ENCODE results near the gene ITGA11. TPM values are rescaled to one million over a fixed set of nuclear protein-coding genes. Genes with fewer than 3 reads are reported as not detected.

The ITGA11 gene
- total and polyA plus RNA-seq, 2 experiments from 2014 or later = 0.03 to 0.40 TPM

DNA sequence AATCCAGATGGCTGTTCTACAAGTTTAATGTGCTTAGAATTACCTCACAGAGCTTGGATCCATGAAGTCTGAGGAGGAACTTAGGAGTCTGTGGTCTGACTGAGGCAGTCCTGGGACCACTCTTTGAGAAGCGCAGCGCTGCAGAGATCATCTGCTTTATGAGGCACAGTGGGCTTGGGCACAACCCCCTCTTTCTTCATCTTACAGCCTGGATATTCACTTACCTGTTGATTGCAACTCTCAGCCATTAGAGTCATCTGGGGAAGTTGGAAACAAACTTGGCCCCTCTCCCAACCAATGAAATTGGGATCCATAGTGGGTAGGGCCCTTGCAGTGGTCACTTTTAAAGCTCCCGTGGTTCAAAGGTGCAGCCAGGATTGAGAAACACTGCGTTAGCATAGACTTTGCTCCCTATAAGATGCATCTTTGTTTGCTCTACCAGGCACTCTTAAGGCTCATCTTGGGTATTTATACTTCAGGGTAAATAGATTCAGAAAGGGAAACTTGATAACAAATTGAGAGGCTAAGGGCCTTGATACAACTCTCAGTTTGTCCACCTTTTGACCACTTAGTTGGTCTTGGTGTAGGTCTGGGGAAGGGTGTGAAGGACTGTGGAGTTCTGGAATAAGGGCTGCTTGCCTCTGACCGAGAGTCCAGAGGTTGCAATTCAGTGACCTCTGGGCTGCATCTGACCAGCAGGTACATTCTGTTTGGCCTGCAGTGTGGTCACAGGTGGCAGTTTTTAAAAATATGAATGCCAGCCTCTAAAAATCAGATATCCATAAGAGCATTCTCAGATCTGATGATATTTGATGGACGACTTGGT is 131.6 kb downstream of the ITGA11 start:
- no peaks in the 10 kb centered on the region for H4K20me1 ChIP-seq (replicated peaks; ENCODE audit: insufficient read depth)
- Mint-ChIP-seq H3K27me3 (ENCODE audit: insufficient read depth, low read depth, poor library complexity) (no peaks in the 10 kb centered on the region), H3K27ac (no peak overlapping the region), H3K4me3 (no peak overlapping the region), H3K4me1 (peaks cover 16% of the 10 kb centered on the region), H3K36me3 (ENCODE audit: low read depth) (no peaks in the 10 kb centered on the region; the same call in 2 of the 3 replicates), H3K9me3 (no peaks in the 10 kb centered on the region)
- TF ChIP-seq, protein P1, sequence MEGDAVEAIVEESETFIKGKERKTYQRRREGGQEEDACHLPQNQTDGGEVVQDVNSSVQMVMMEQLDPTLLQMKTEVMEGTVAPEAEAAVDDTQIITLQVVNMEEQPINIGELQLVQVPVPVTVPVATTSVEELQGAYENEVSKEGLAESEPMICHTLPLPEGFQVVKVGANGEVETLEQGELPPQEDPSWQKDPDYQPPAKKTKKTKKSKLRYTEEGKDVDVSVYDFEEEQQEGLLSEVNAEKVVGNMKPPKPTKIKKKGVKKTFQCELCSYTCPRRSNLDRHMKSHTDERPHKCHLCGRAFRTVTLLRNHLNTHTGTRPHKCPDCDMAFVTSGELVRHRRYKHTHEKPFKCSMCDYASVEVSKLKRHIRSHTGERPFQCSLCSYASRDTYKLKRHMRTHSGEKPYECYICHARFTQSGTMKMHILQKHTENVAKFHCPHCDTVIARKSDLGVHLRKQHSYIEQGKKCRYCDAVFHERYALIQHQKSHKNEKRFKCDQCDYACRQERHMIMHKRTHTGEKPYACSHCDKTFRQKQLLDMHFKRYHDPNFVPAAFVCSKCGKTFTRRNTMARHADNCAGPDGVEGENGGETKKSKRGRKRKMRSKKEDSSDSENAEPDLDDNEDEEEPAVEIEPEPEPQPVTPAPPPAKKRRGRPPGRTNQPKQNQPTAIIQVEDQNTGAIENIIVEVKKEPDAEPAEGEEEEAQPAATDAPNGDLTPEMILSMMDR (conservative IDR thresholded peaks at IDR 0.05; ENCODE audit: low read depth in 2 of 2) = no peak
- TF ChIP-seq NANOG (IDR thresholded peaks at IDR 0.05; ENCODE audit: borderline replicate concordance) = no peak
- TF ChIP-seq CREB1 (CRISPR knock-in tag; IDR thresholded peaks at IDR 0.05; ENCODE audit: low read depth) = no peak
- no peak for TF ChIP-seq STAT1 (IDR thresholded peaks at IDR 0.05; ENCODE audit: unreplicated experiment)
- no peak for TF ChIP-seq JUNB (IDR thresholded peaks at IDR 0.05; ENCODE audit: unreplicated experiment)
- TF ChIP-seq ZNF114 (CRISPR knock-in tag; IDR thresholded peaks at IDR 0.05) = no peak
- TF ChIP-seq ZNF331 (CRISPR knock-in tag; IDR thresholded peaks at IDR 0.05; ENCODE audit: low read depth) = no peak
- TF ChIP-seq EZH2phosphoT487 (IDR thresholded peaks at IDR 0.05; ENCODE audit: unreplicated experiment) = no peak
- TF ChIP-seq, protein P2, sequence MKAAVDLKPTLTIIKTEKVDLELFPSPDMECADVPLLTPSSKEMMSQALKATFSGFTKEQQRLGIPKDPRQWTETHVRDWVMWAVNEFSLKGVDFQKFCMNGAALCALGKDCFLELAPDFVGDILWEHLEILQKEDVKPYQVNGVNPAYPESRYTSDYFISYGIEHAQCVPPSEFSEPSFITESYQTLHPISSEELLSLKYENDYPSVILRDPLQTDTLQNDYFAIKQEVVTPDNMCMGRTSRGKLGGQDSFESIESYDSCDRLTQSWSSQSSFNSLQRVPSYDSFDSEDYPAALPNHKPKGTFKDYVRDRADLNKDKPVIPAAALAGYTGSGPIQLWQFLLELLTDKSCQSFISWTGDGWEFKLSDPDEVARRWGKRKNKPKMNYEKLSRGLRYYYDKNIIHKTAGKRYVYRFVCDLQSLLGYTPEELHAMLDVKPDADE (IDR thresholded peaks at IDR 0.05) = no peak
- no peak for TF ChIP-seq POLR2AphosphoS5 (IDR thresholded peaks at IDR 0.05; ENCODE audit: low read depth)
- TF ChIP-seq, protein P3, sequence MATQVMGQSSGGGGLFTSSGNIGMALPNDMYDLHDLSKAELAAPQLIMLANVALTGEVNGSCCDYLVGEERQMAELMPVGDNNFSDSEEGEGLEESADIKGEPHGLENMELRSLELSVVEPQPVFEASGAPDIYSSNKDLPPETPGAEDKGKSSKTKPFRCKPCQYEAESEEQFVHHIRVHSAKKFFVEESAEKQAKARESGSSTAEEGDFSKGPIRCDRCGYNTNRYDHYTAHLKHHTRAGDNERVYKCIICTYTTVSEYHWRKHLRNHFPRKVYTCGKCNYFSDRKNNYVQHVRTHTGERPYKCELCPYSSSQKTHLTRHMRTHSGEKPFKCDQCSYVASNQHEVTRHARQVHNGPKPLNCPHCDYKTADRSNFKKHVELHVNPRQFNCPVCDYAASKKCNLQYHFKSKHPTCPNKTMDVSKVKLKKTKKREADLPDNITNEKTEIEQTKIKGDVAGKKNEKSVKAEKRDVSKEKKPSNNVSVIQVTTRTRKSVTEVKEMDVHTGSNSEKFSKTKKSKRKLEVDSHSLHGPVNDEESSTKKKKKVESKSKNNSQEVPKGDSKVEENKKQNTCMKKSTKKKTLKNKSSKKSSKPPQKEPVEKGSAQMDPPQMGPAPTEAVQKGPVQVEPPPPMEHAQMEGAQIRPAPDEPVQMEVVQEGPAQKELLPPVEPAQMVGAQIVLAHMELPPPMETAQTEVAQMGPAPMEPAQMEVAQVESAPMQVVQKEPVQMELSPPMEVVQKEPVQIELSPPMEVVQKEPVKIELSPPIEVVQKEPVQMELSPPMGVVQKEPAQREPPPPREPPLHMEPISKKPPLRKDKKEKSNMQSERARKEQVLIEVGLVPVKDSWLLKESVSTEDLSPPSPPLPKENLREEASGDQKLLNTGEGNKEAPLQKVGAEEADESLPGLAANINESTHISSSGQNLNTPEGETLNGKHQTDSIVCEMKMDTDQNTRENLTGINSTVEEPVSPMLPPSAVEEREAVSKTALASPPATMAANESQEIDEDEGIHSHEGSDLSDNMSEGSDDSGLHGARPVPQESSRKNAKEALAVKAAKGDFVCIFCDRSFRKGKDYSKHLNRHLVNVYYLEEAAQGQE (IDR thresholded peaks at IDR 0.05; ENCODE audit: unreplicated experiment) = no peak
- TF ChIP-seq, protein P4, sequence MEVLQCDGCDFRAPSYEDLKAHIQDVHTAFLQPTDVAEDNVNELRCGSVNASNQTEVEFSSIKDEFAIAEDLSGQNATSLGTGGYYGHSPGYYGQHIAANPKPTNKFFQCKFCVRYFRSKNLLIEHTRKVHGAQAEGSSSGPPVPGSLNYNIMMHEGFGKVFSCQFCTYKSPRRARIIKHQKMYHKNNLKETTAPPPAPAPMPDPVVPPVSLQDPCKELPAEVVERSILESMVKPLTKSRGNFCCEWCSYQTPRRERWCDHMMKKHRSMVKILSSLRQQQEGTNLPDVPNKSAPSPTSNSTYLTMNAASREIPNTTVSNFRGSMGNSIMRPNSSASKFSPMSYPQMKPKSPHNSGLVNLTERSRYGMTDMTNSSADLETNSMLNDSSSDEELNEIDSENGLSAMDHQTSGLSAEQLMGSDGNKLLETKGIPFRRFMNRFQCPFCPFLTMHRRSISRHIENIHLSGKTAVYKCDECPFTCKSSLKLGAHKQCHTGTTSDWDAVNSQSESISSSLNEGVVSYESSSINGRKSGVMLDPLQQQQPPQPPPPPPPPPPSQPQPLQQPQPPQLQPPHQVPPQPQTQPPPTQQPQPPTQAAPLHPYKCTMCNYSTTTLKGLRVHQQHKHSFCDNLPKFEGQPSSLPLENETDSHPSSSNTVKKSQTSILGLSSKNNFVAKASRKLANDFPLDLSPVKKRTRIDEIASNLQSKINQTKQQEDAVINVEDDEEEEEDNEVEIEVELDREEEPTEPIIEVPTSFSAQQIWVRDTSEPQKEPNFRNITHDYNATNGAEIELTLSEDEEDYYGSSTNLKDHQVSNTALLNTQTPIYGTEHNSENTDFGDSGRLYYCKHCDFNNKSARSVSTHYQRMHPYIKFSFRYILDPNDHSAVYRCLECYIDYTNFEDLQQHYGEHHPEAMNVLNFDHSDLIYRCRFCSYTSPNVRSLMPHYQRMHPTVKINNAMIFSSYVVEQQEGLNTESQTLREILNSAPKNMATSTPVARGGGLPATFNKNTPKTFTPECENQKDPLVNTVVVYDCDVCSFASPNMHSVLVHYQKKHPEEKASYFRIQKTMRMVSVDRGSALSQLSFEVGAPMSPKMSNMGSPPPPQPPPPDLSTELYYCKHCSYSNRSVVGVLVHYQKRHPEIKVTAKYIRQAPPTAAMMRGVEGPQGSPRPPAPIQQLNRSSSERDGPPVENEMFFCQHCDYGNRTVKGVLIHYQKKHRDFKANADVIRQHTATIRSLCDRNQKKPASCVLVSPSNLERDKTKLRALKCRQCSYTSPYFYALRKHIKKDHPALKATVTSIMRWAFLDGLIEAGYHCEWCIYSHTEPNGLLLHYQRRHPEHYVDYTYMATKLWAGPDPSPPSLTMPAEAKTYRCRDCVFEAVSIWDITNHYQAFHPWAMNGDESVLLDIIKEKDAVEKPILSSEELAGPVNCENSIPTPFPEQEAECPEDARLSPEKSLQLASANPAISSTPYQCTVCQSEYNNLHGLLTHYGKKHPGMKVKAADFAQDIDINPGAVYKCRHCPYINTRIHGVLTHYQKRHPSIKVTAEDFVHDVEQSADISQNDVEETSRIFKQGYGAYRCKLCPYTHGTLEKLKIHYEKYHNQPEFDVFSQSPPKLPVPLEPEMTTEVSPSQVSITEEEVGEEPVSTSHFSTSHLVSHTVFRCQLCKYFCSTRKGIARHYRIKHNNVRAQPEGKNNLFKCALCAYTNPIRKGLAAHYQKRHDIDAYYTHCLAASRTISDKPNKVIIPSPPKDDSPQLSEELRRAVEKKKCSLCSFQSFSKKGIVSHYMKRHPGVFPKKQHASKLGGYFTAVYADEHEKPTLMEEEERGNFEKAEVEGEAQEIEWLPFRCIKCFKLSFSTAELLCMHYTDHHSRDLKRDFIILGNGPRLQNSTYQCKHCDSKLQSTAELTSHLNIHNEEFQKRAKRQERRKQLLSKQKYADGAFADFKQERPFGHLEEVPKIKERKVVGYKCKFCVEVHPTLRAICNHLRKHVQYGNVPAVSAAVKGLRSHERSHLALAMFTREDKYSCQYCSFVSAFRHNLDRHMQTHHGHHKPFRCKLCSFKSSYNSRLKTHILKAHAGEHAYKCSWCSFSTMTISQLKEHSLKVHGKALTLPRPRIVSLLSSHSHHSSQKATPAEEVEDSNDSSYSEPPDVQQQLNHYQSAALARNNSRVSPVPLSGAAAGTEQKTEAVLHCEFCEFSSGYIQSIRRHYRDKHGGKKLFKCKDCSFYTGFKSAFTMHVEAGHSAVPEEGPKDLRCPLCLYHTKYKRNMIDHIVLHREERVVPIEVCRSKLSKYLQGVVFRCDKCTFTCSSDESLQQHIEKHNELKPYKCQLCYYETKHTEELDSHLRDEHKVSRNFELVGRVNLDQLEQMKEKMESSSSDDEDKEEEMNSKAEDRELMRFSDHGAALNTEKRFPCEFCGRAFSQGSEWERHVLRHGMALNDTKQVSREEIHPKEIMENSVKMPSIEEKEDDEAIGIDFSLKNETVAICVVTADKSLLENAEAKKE (CRISPR knock-in tag; IDR thresholded peaks at IDR 0.05) = no peak
- no peaks in the 10 kb centered on the region for H3K36me3 ChIP-seq (ENCODE audit: insufficient read depth)
- peak overlapping the region; percentile 34; the same call in 1 of the 2 replicates for H3K27ac ChIP-seq (ENCODE audit: low read depth)
- no peak overlapping the region for H2AFZ ChIP-seq
- no peak overlapping the region for H3K4me3 ChIP-seq
- H3K4me1 ChIP-seq (ENCODE audit: insufficient read depth) = peaks cover 17% of the 10 kb centered on the region
- DNase-seq (ENCODE audit: low spot score) = no peak
- H3K79me2 ChIP-seq (replicated peaks; ENCODE audit: insufficient read depth) = peaks cover 4% of the 10 kb centered on the region; the same call in 1 of the 2 replicates
- H3K27me3 ChIP-seq (ENCODE audit: insufficient read depth) = no peaks in the 10 kb centered on the region
- peaks cover 9% of the 10 kb centered on the region for H3F3A ChIP-seq (replicated peaks; ENCODE audit: low read depth)
- H3K4me2 ChIP-seq = no peak overlapping the region
- no peak for ATAC-seq
- H3K9me2 ChIP-seq (ENCODE audit: insufficient read depth) = no peaks in the 10 kb centered on the region

All from GM23338 (cell line).